ENCODE data around the gene SEMA4A.

SEMA4A gene

GRCh38 chr1:156155756-156156510 lies 2.5 kb downstream of the SEMA4A start:
- TF ChIP-seq POLR2A (IDR thresholded peaks at IDR 0.05; ENCODE audit: low read depth, low read length) = no peak
- TF ChIP-seq TAF1 (IDR thresholded peaks at IDR 0.05; ENCODE audit: borderline replicate concordance, low read depth, low read length) = no peak
- no peak for TF ChIP-seq POLR2AphosphoS5 (IDR thresholded peaks at IDR 0.05; ENCODE audit: low read depth, low read length)
- DNase-seq (ENCODE audit: insufficient read length) (no peak), FAIRE-seq (no peak)

- no peak for TF ChIP-seq POLR2AphosphoS5 (IDR thresholded peaks at IDR 0.05; ENCODE audit: low read depth, low read length)
- no peak for TF ChIP-seq TAF1 (IDR thresholded peaks at IDR 0.05; ENCODE audit: borderline replicate concordance, low read depth, low read length)
- no peak for TF ChIP-seq POLR2A (IDR thresholded peaks at IDR 0.05; ENCODE audit: low read depth, low read length)
- no peak for DNase-seq (ENCODE audit: insufficient read length)
- FAIRE-seq = peak; percentile 14
These were observed 4.1 kb downstream of the SEMA4A start for GRCh38 chr1:156157506-156157905.

- TF ChIP-seq POLR2A (IDR thresholded peaks at IDR 0.05; ENCODE audit: low read depth, low read length) = no peak
- FAIRE-seq = no peak
- no peak for DNase-seq (ENCODE audit: insufficient read length)
These were observed 4.6 kb downstream of the SEMA4A start for GRCh38 chr1:156157966-156158365.

- FAIRE-seq (no peak), DNase-seq (ENCODE audit: insufficient read length) (no peak)
- TF ChIP-seq POLR2A (IDR thresholded peaks at IDR 0.05; ENCODE audit: low read depth, low read length) = no peak
- no peak for TF ChIP-seq POLR2AphosphoS5 (IDR thresholded peaks at IDR 0.05; ENCODE audit: low read depth, low read length)
- TF ChIP-seq TAF1 (IDR thresholded peaks at IDR 0.05; ENCODE audit: borderline replicate concordance, low read depth, low read length) = no peak
These were observed 6.8 kb downstream of the SEMA4A start for GRCh38 chr1:156160000-156160742.

- FAIRE-seq (no peak), DNase-seq (ENCODE audit: insufficient read length) (no peak)
These were observed 7.4 kb downstream of the SEMA4A start for GRCh38 chr1:156160743-156161171.

GRCh38 chr1:156162430-156163037 lies 9.1 kb downstream of the SEMA4A start:
- TF ChIP-seq TAF1 (IDR thresholded peaks at IDR 0.05; ENCODE audit: borderline replicate concordance, low read depth, low read length) = no peak
- TF ChIP-seq POLR2AphosphoS5 (IDR thresholded peaks at IDR 0.05; ENCODE audit: low read depth, low read length) = no peak
- TF ChIP-seq POLR2A (IDR thresholded peaks at IDR 0.05; ENCODE audit: low read depth, low read length) = no peak
- DNase-seq (ENCODE audit: insufficient read length) = no peak

More at GRCh38 chr1:156160743-156161171, 7.4 kb downstream of the SEMA4A start:
- TF ChIP-seq POLR2A (IDR thresholded peaks at IDR 0.05; ENCODE audit: low read depth, low read length) = no peak
- TF ChIP-seq TAF1 (IDR thresholded peaks at IDR 0.05; ENCODE audit: borderline replicate concordance, low read depth, low read length) = no peak
- TF ChIP-seq POLR2AphosphoS5 (IDR thresholded peaks at IDR 0.05; ENCODE audit: low read depth, low read length) = no peak

GRCh38 chr1:156163712-156164111 lies 10.3 kb downstream of the SEMA4A start:
- FAIRE-seq (no peak), DNase-seq (ENCODE audit: insufficient read length) (no peak)
- no peak for TF ChIP-seq POLR2AphosphoS5 (IDR thresholded peaks at IDR 0.05; ENCODE audit: low read depth, low read length)
- TF ChIP-seq POLR2A (IDR thresholded peaks at IDR 0.05; ENCODE audit: low read depth, low read length) = no peak
- TF ChIP-seq TAF1 (IDR thresholded peaks at IDR 0.05; ENCODE audit: borderline replicate concordance, low read depth, low read length) = no peak

More at GRCh38 chr1:156162430-156163037, 9.1 kb downstream of the SEMA4A start:
- FAIRE-seq = no peak

- FAIRE-seq (no peak), DNase-seq (ENCODE audit: insufficient read length) (no peak)
- TF ChIP-seq TAF1 (IDR thresholded peaks at IDR 0.05; ENCODE audit: borderline replicate concordance, low read depth, low read length) (no peak), POLR2A (IDR thresholded peaks at IDR 0.05; ENCODE audit: low read depth, low read length) (no peak), POLR2AphosphoS5 (IDR thresholded peaks at IDR 0.05; ENCODE audit: low read depth, low read length) (no peak)
These were observed 10.9 kb downstream of the SEMA4A start for GRCh38 chr1:156164125-156164831.

- TF ChIP-seq TAF1 (IDR thresholded peaks at IDR 0.05; ENCODE audit: borderline replicate concordance, low read depth, low read length) (no peak), POLR2A (IDR thresholded peaks at IDR 0.05; ENCODE audit: low read depth, low read length) (no peak), POLR2AphosphoS5 (IDR thresholded peaks at IDR 0.05; ENCODE audit: low read depth, low read length) (no peak)
- FAIRE-seq (no peak), DNase-seq (ENCODE audit: insufficient read length) (no peak)
These were observed 11.7 kb downstream of the SEMA4A start for GRCh38 chr1:156165083-156165482.

GRCh38 chr1:156167536-156167935 lies 14.2 kb downstream of the SEMA4A start:
- no peak for DNase-seq (ENCODE audit: insufficient read length)
- TF ChIP-seq POLR2A (IDR thresholded peaks at IDR 0.05; ENCODE audit: low read depth, low read length) = no peak
- TF ChIP-seq TAF1 (IDR thresholded peaks at IDR 0.05; ENCODE audit: borderline replicate concordance, low read depth, low read length) = no peak
- no peak for TF ChIP-seq POLR2AphosphoS5 (IDR thresholded peaks at IDR 0.05; ENCODE audit: low read depth, low read length)
- FAIRE-seq = no peak
